K562 (cell line): ENCODE measurements around the gene LZTFL1. TPM values are rescaled to one million over a fixed set of nuclear protein-coding genes. Genes with fewer than 3 reads are reported as not detected.

Source experiments
- ATAC-seq: fragments of 200-7000 bp; cut with Tn5 transposase; 3 replicates; pipeline ENCODE4 v1.9.1; 2020; ENCODE audit warnings: moderate library complexity
- BruUV-seq: library from RNA; stranded (reverse); fragments of 400-500 nt; replicated peaks from 2 replicates; lab custom pipeline; 2021; lab: Mats Ljungman, UMichigan
- CTCF ChIA-PET: fragments of 300-600 bp; formaldehyde crosslinking; extraction: SDS; loops from one replicate; lab custom pipeline; 2021; ENCODE audit warnings: low intra/inter-chr PET ratio; lab: Yijun Ruan, JAX
- POLR2A ChIA-PET: fragments of 300-600, 350-650 bp; sonication (Branson Sonifier 250); formaldehyde crosslinking; extraction: SDS; loops from one replicate; lab custom pipeline; 2021; ENCODE audit warnings: antibody characterized with exemption, inconsistent platforms; lab: Yijun Ruan, JAX
- DNase-seq, 4 experiments: peaks; one replicate each; pipeline versions ENCODE4 v3.0.0 to v3.0.0-alpha.2; 2011 to 2018; ENCODE audit warnings: low spot score in 3 of 4, mixed read lengths in 3 of 4; ENCODE audit errors: extremely low read depth in 1 of 4
- FAIRE-seq: peaks from 2 replicates; lab custom pipeline; 2011; peaks lifted over from hg19 to GRCh38; lab: Jason Lieb, UNC
- H2AFZ ChIP-seq: 2 replicates; pipeline ENCODE4 v1.6.0; 2011; ENCODE audit warnings: low read depth, low read length, control low read depth, inconsistent platforms
- H3K27ac ChIP-seq: fragments of 200-600 bp; 3 replicates; pipeline ENCODE4 v1.8.0; 2011; ENCODE audit warnings: low read depth, mild to moderate bottlenecking, control low read depth, inconsistent platforms, low read length, moderate library complexity, mixed read lengths; ENCODE audit errors: extremely low read depth
- H3K27me3 ChIP-seq, 2 experiments: fragments of 300-600 bp in 1 of 2; 2 replicates in 1 of 2; 3 replicates in 1 of 2; pipeline versions ENCODE4 v1.6.0 to v1.8.0; 2011; ENCODE audit warnings: inconsistent platforms in 2 of 2, low read length in 2 of 2, mild to moderate bottlenecking in 1 of 2, mixed read lengths in 1 of 2, moderate library complexity in 1 of 2; ENCODE audit not compliant: control insufficient read depth in 2 of 2, insufficient read depth in 2 of 2
- H3K36me3 ChIP-seq: fragments of 300-600 bp; 3 replicates; pipeline ENCODE4 v1.8.0; 2011; ENCODE audit warnings: mild to moderate bottlenecking, low read length, inconsistent platforms; ENCODE audit not compliant: control insufficient read depth, insufficient read depth
- H3K4me1 ChIP-seq, 2 experiments: fragments of 200-600 bp in 1 of 2; replicated peaks in 1 of 2; 2 replicates in 1 of 2; 3 replicates in 1 of 2; pipeline versions ENCODE4 v1.5.1 to v1.8.0; 2011; ENCODE audit warnings: inconsistent platforms in 2 of 2, low read length in 2 of 2, mild to moderate bottlenecking in 1 of 2, mixed read lengths in 1 of 2, moderate library complexity in 1 of 2; ENCODE audit not compliant: control insufficient read depth in 2 of 2, insufficient read depth in 2 of 2
- H3K4me2 ChIP-seq: 2 replicates; pipeline ENCODE4 v1.6.1; 2011; ENCODE audit warnings: low read length, control low read depth, inconsistent platforms, mixed read lengths; ENCODE audit not compliant: insufficient read depth
- H3K4me3 ChIP-seq: fragments of 200-600 bp; sonication (generic), shearing (Covaris generic); 2 replicates; pipeline ENCODE4 v1.5.1; 2016; ENCODE audit warnings: control low read depth, inconsistent platforms
- H3K79me2 ChIP-seq: fragments of 200-600 bp; 3 replicates; pipeline ENCODE4 v1.8.0; 2011; ENCODE audit warnings: low read length, inconsistent platforms; ENCODE audit not compliant: control insufficient read depth, insufficient read depth
- H3K9ac ChIP-seq, 2 experiments: 2 replicates each; pipeline versions ENCODE4 v1.6.0 to v1.6.1; 2011; ENCODE audit warnings: low read depth in 2 of 2, low read length in 2 of 2, control low read depth in 1 of 2, inconsistent platforms in 1 of 2, mild to moderate bottlenecking in 1 of 2, mixed read lengths in 1 of 2; ENCODE audit not compliant: insufficient read depth in 1 of 2
- H3K9me1 ChIP-seq: one replicate; pipeline ENCODE4 v1.6.0; 2011; ENCODE audit warnings: inconsistent platforms, mild to moderate bottlenecking, low read length, moderate library complexity; ENCODE audit not compliant: control insufficient read depth, insufficient read depth
- H3K9me3 ChIP-seq: replicated peaks from 2 replicates; pipeline ENCODE4 v1.5.1; 2011; ENCODE audit warnings: low read depth, low read length, inconsistent platforms; ENCODE audit not compliant: control insufficient read depth, insufficient read depth
- H4K20me1 ChIP-seq: replicated peaks from 2 replicates; pipeline ENCODE4 v1.6.1; 2011; ENCODE audit warnings: low read length, inconsistent platforms, mixed read lengths; ENCODE audit not compliant: control insufficient read depth, insufficient read depth
- FOXK1 ChIP-seq: sonication (generic); formaldehyde crosslinking; IDR thresholded peaks from 2 replicates; pipeline ENCODE4 v1.8.0; 2022; ENCODE audit warnings: missing genetic modification reagents, mild to moderate bottlenecking, borderline replicate concordance
- GTF2E2 ChIP-seq: fragments of 200-800 bp; sonication (Bioruptor generic); IDR thresholded peaks from 2 replicates; pipeline ENCODE4 v1.6.1; 2016; ENCODE audit warnings: missing genetic modification characterization, missing compliant biosample characterization
- ILF3 ChIP-seq: fragments of 450-650 bp; IDR thresholded peaks from 2 replicates; pipeline ENCODE4 v1.6.1; 2018; ENCODE audit warnings: antibody characterized with exemption, mild to moderate bottlenecking, moderate library complexity, borderline replicate concordance
- LCOR ChIP-seq: sonication (generic); formaldehyde crosslinking; IDR thresholded peaks from 2 replicates; pipeline ENCODE4 v1.8.0; 2022; ENCODE audit warnings: mild to moderate bottlenecking, missing genetic modification reagents
- POLR3A ChIP-seq: IDR thresholded peaks from 2 replicates; pipeline ENCODE4 v1.6.1; 2011; ENCODE audit warnings: borderline replicate concordance, mild to moderate bottlenecking, moderate library complexity; ENCODE audit not compliant: insufficient read length, insufficient read depth; ENCODE audit errors: extremely low read depth
- RAD51 ChIP-seq: fragments of 450-650 bp; IDR thresholded peaks from 2 replicates; pipeline ENCODE4 v1.7.1; 2016; ENCODE audit warnings: low read depth, mild to moderate bottlenecking, borderline replicate concordance
- SIN3A ChIP-seq, 2 experiments: fragments of 150-350 bp in 1 of 2; IDR thresholded peaks; 2 replicates each; pipeline ENCODE4 v1.6.1; 2011 to 2016; ENCODE audit warnings: borderline replicate concordance in 2 of 2, low read depth in 2 of 2, low read length in 2 of 2, mild to moderate bottlenecking in 2 of 2, moderate library complexity in 2 of 2; ENCODE audit not compliant: control insufficient read depth in 1 of 2
- TCFL5 ChIP-seq: fragments of 250-450 bp; sonication (Bioruptor Pico); conservative IDR thresholded peaks from 2 replicates; pipeline ENCODE4 v1.6.1; 2021; ENCODE audit warnings: mild to moderate bottlenecking, moderate library complexity, matching md5 sums
- USF1 ChIP-seq: sonication (generic); formaldehyde crosslinking; IDR thresholded peaks from 2 replicates; pipeline ENCODE4 v1.9.0; 2022; ENCODE audit warnings: mild to moderate bottlenecking, missing genetic modification reagents
- ZNF282 ChIP-seq: sonication (generic); formaldehyde crosslinking; IDR thresholded peaks from 2 replicates; pipeline ENCODE4 v1.8.1; 2023; ENCODE audit warnings: missing genetic modification reagents
- ZNF780A ChIP-seq: fragments of 250-450 bp; sonication (Bioruptor Pico); IDR thresholded peaks from 2 replicates; pipeline ENCODE4 v1.5.0; 2021; ENCODE audit warnings: mild to moderate bottlenecking
- WGBS: fragments of 100-300 bp; shearing (Covaris generic); methylation state at CpG from one replicate; pipeline ENCODE4 v1.1.6; 2016; ENCODE audit warnings: low coverage, mixed read lengths; ENCODE audit not compliant: insufficient coverage; ENCODE audit errors: missing lambda C conversion rate; 5-methylcytosine and 5-hydroxymethylcytosine counted together
- in situ Hi-C: fragments of 300-500 bp; cut with MboI; formaldehyde crosslinking; loops from 4 replicates; pipeline ENCODE4 v1.15.0; 2018; ENCODE audit warnings: inconsistent platforms, mixed read lengths
- intact Hi-C: fragments of 100-400 bp; cut with micrococcal nuclease; formaldehyde crosslinking; loops from 2 replicates; pipeline ENCODE4 v1.14.2; 2022
- polyA plus RNA-seq, 8 experiments: library from polyadenylated mRNA; depleted of rRNA in 4 of 8; stranded (reverse) in 5 of 8; unstranded in 3 of 8; fragments of >200 nt; fragmentation: Nextera tagmentation in 2 of 8; fragmentation: Illumina TruSeq in 1 of 8; extraction: Ambion mirVana in 2 of 8; extraction: Trizol in 1 of 8; gene quantifications; 2 replicates each; pipeline versions ENCODE4 v1.2.1 to v1.2.3, GENCODE V29; 2011 to 2014; ENCODE audit warnings: inconsistent platforms in 1 of 8, missing spikeins in 1 of 8
- total RNA-seq, 7 experiments: library from RNA; depleted of rRNA in 6 of 7; stranded (reverse); fragments of >200 nt in 6 of 7; fragmentation: Illumina TruSeq in 2 of 7; extraction: Trizol in 2 of 7; gene quantifications; 2 replicates each; pipeline versions ENCODE4 v1.2.1 to v1.2.3, GENCODE V29; 2011 to 2021; ENCODE audit warnings: low replicate concordance in 1 of 7
- TF ChIP-seq, protein P1 (sequence below): fragments of 450-650 bp; conservative IDR thresholded peaks from 2 replicates; pipeline ENCODE4 v1.6.1; 2016; ENCODE audit warnings: missing genetic modification characterization, low read depth, mild to moderate bottlenecking, missing compliant biosample characterization, moderate library complexity
- TF ChIP-seq, protein P2 (sequence below): sonication (generic); formaldehyde crosslinking; IDR thresholded peaks from 2 replicates; pipeline ENCODE4 v1.5.0; 2020; ENCODE audit warnings: missing genetic modification reagents
- TF ChIP-seq, protein P3 (sequence below): sonication (generic); formaldehyde crosslinking; IDR thresholded peaks from 2 replicates; pipeline ENCODE4 v1.4.0; 2020; ENCODE audit warnings: mild to moderate bottlenecking, missing genetic modification reagents
- TF ChIP-seq, protein P4 (sequence below): sonication (generic); formaldehyde crosslinking; IDR thresholded peaks from 2 replicates; pipeline ENCODE4 v1.8.0; 2022; ENCODE audit warnings: mild to moderate bottlenecking, low read depth, missing genetic modification reagents

LZTFL1 gene
- total and polyA plus RNA-seq, 9 of the 15 experiments (the other 6 are each of a cell fraction or from before 2014, with no cell fraction given) = 10.7 to 33.7 (median 15.3) TPM

GRCh38 chr3:45773714-45774449 is 68.0 kb downstream of the LZTFL1 start:
- no TSS peak for BruUV-seq
- POLR2A ChIA-PET = interaction anchor here (0.9 kb wide), 1 partner anchor 49 kb away, joined by 4 read pairs; no protein-coding TSS in a partner anchor
- no peak for TF ChIP-seq TCFL5 (CRISPR knock-in tag)
- TF ChIP-seq ZNF780A (CRISPR knock-in tag) = no peak
- peak; percentile 45; the same call in 1 of the 2 replicates for TF ChIP-seq USF1
- no peak for TF ChIP-seq GTF2E2 (tag)
- TF ChIP-seq, protein P1, sequence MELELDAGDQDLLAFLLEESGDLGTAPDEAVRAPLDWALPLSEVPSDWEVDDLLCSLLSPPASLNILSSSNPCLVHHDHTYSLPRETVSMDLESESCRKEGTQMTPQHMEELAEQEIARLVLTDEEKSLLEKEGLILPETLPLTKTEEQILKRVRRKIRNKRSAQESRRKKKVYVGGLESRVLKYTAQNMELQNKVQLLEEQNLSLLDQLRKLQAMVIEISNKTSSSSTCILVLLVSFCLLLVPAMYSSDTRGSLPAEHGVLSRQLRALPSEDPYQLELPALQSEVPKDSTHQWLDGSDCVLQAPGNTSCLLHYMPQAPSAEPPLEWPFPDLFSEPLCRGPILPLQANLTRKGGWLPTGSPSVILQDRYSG (tag) = no peak
- TF ChIP-seq ZNF282 = no peak
- peak; percentile 21; the same call in 1 of the 2 replicates for TF ChIP-seq RAD51
- TF ChIP-seq, protein P2, sequence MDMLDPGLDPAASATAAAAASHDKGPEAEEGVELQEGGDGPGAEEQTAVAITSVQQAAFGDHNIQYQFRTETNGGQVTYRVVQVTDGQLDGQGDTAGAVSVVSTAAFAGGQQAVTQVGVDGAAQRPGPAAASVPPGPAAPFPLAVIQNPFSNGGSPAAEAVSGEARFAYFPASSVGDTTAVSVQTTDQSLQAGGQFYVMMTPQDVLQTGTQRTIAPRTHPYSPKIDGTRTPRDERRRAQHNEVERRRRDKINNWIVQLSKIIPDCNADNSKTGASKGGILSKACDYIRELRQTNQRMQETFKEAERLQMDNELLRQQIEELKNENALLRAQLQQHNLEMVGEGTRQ (CRISPR knock-in tag) = peak; percentile 44
- TF ChIP-seq, protein P3, sequence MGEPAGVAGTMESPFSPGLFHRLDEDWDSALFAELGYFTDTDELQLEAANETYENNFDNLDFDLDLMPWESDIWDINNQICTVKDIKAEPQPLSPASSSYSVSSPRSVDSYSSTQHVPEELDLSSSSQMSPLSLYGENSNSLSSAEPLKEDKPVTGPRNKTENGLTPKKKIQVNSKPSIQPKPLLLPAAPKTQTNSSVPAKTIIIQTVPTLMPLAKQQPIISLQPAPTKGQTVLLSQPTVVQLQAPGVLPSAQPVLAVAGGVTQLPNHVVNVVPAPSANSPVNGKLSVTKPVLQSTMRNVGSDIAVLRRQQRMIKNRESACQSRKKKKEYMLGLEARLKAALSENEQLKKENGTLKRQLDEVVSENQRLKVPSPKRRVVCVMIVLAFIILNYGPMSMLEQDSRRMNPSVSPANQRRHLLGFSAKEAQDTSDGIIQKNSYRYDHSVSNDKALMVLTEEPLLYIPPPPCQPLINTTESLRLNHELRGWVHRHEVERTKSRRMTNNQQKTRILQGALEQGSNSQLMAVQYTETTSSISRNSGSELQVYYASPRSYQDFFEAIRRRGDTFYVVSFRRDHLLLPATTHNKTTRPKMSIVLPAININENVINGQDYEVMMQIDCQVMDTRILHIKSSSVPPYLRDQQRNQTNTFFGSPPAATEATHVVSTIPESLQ (CRISPR knock-in tag) = no peak
- no peak for TF ChIP-seq LCOR (CRISPR knock-in tag)
- TF ChIP-seq, protein P4, sequence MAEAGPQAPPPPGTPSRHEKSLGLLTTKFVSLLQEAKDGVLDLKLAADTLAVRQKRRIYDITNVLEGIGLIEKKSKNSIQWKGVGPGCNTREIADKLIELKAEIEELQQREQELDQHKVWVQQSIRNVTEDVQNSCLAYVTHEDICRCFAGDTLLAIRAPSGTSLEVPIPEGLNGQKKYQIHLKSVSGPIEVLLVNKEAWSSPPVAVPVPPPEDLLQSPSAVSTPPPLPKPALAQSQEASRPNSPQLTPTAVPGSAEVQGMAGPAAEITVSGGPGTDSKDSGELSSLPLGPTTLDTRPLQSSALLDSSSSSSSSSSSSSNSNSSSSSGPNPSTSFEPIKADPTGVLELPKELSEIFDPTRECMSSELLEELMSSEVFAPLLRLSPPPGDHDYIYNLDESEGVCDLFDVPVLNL (CRISPR knock-in tag) = no peak
- no peak for TF ChIP-seq SIN3A (IDR thresholded peaks at IDR 0.05; ENCODE audit: borderline replicate concordance in 2 of 2, control insufficient read depth in 1 of 2, low read depth in 2 of 2, low read length in 2 of 2)
- no peak for TF ChIP-seq ILF3
- no peak for TF ChIP-seq FOXK1 (CRISPR knock-in tag)
- no peak for TF ChIP-seq POLR3A

More at GRCh38 chr3:45773714-45774449, 68.0 kb downstream of the LZTFL1 start:
- no peaks in the 10 kb centered on the region for H3K79me2 ChIP-seq
- intact Hi-C loops = no loop called here
- peaks cover 38 to 73% of the 10 kb centered on the region in 2 experiments for H3K27me3 ChIP-seq
- H3K9ac ChIP-seq = no peak overlapping the region
- no peak for DNase-seq
- H3K27ac ChIP-seq = no peak overlapping the region
- H3K4me2 ChIP-seq = no peak overlapping the region
- FAIRE-seq = no peak
- H3K4me3 ChIP-seq = no peak overlapping the region
- 2% methylated on average over 7 of the region's 7 CpGs for WGBS
- ATAC-seq = no peak
- CTCF ChIA-PET = no interaction called here
- 0 out of 5 replicates have a peak, but pooled peaks cover 0 to 3% of the 10 kb centered on the region in 2 experiments for H3K4me1 ChIP-seq
- H3K9me3 ChIP-seq = no peaks in the 10 kb centered on the region
- in situ Hi-C loops = no loop called here
- no peak overlapping the region for H2AFZ ChIP-seq
- H4K20me1 ChIP-seq = no peaks in the 10 kb centered on the region; the same call in 1 of the 2 replicates
- H3K36me3 ChIP-seq = no peaks in the 10 kb centered on the region
- no peaks in the 10 kb centered on the region for H3K9me1 ChIP-seq
